GM18505 (cell line): ENCODE results near the gene ANKRD28.
"Not testable (repeated sequence)": the region's sequence is repeated elsewhere in the genome, so short reads cannot be mapped to it uniquely, and the experiment has no call there.

Source experiments
- ATAC-seq: cut with Tn5 transposase; IDR thresholded peaks from one replicate; pipeline ENCODE4 v1.9.1; 2021; ENCODE audit not compliant: unreplicated experiment
- POLR2A ChIP-seq: IDR thresholded peaks from 4 replicates; pipeline ENCODE4 v1.6.1; 2011; ENCODE audit warnings: borderline replicate concordance; ENCODE audit not compliant: insufficient read depth, insufficient read length; ENCODE audit errors: extremely low read depth

The ANKRD28 gene

GRCh38 chr3:15633766-15634598, 163.8 kb downstream of the ANKRD28 start:
- no peak for TF ChIP-seq POLR2A

GRCh38 chr3:15633159-15633558, 164.6 kb downstream of the ANKRD28 start:
- ATAC-seq: no peak
- no peak for TF ChIP-seq POLR2A

More at GRCh38 chr3:15633766-15634598, 163.8 kb downstream of the ANKRD28 start:
- ATAC-seq: no peak

- ATAC-seq: no peak
- no peak for TF ChIP-seq POLR2A
Measured at GRCh38 chr3:15632212-15632580, 165.6 kb downstream of the ANKRD28 start.

GRCh38 chr3:15631426-15632211, 166.2 kb downstream of the ANKRD28 start:
- TF ChIP-seq POLR2A: no peak
- no peak for ATAC-seq

- TF ChIP-seq POLR2A: no peak
- ATAC-seq: no peak
Measured at GRCh38 chr3:15630646-15631350, 167.0 kb downstream of the ANKRD28 start.

- no peak for TF ChIP-seq POLR2A
- peak; percentile 82 for ATAC-seq
Measured at GRCh38 chr3:15629860-15630597, 167.8 kb downstream of the ANKRD28 start.

- no peak for TF ChIP-seq POLR2A
- ATAC-seq: no peak
Measured at GRCh38 chr3:15628967-15629366, 168.8 kb downstream of the ANKRD28 start.

GRCh38 chr3:15623535-15624440, 174.0 kb downstream of the ANKRD28 start:
- TF ChIP-seq POLR2A: no peak
- ATAC-seq: no peak

GRCh38 chr3:15619659-15620464, 177.9 kb downstream of the ANKRD28 start:
- not testable (repeated sequence) for ATAC-seq
